HG03354 (cell line): ENCODE data around the gene TMPRSS5.
"Not testable (repeated sequence)": the region's sequence is repeated elsewhere in the genome, so short reads cannot be mapped to it uniquely, and the experiment has no call there.

Source experiments
- ATAC-seq: cut with Tn5 transposase; IDR thresholded peaks from one replicate; pipeline ENCODE4 v1.9.1; 2021; ENCODE audit warnings: mild to moderate bottlenecking; ENCODE audit not compliant: unreplicated experiment, poor library complexity, severe bottlenecking

Gene TMPRSS5

GRCh38 chr11:113705871-113706655 lies at the start of gene TMPRSS5:
TMPRSS5 (minus strand) TSS chr11:113706308; CDS start chr11:113706224, 84 bp downstream.
- no peak for ATAC-seq

DNA sequence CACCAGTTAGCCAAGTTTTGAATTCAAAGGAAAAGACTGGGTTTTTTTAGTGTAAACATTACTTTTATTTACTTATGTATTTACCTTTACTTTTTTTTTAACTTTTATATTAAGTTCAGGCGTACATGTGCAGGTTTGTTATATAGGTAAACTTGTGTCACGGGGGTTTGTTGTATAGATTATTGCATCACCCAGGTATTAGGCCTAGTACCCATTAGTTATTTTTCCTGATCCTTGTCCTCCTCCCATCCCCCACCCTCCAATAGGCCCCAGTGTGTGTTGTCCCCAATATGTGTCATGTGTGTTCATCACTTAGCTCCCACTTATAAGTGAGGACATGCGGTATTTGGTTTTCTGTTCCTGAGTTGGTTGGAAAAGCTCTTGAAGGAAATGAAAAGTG lies 46.8 kb upstream of the TMPRSS5 start:
- no peak for ATAC-seq

DNA sequence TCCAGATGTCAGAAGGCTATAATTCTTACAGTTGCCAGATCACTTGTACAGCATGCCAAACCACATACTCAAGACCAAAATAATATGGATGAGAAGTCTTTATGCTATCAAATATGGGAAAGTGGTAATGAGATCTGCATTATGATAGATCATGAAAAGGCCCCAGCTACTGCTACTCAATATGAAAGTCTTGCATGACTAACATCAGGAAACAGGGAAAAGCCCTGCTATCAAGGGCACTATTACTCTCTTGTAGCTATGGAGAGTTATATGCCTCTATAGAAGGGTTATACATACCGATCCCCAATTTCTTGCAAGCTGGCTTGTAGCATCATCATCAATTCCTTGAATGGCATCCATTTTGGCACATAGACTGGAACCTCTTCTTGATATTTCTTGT lies 30.2 kb upstream of the TMPRSS5 start:
- no peak for ATAC-seq

DNA sequence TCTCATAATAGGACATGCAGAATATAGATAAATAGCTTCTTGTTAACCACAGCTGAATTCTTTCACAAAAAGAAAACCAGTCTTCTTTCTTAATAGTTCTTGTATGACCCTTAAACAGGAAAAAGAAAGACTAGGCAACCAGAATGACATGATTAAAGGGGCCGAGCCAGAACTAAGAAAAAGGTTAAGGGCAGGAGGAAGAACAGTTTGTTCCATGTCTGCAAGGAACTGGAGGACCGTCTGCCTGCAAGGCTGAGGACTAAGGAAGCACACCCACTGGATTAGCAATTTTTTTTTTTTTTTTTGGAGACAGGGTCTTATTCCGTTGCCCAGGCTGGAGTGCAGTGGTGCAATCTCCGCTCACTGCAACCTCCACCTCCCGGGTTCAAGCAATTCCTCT lies 26.0 kb upstream of the TMPRSS5 start:
- ATAC-seq, result no peak

DNA sequence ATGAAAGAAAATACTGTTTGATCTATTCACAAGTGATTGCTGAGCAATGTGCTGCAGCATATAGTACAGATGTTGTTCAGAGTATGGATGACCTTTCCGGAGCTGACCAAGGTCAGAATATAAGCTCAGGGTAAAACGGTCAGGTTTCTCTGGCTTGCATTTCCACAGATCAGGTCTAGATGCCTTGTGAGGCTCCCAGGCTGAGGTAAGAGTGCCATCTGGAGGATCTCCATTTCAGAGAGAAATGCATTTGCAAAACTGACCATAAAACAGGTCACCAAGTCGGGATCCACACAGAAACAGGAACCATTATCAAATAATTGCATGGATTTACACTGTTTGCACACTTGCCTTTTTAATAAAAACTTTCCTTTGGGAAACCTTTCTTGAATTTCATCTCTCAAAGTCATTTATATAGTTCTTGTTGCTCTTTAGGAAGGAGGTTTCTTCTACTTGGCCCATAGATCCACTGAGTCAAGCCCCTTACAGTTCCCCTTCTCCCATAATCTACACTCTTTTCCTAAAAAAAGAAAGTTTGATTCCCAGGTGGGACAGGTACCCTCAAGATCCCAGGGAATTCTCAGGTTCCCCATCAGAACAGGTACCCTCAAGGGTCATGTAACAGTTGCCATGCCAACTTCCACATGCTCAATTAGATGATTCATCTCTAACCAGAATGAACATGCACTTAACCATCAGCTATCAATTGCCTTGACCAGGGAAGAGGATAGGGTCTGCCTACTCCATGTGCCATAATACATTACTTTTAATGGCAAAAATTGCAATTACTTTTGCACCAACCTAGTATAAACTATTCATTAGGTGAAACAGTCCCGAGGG lies 25.0 kb upstream of the TMPRSS5 start:
- no peak for ATAC-seq

- no peak for ATAC-seq
These were observed 23.3 kb upstream of the TMPRSS5 start for GRCh38 chr11:113729456-113729855.

DNA sequence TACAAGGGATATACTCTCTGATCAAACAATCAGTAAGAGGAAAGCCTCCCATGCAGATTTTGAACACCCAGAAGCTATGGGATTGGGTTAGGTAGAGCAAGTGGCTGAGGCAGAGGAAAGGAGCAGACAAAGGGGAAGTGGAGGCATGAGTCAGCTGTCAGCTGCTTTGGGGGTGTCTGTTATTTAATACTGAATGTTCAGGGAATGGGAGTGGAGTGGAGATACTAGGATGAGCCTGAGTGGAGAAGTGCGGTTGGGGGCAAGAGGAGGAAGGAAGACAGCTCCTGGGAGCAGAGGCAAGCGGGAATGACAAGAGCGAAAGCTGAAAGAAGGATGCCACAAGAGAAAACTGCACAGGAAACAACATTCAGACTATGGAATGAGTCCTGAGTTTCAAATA lies 22.7 kb upstream of the TMPRSS5 start:
- no peak for ATAC-seq

DNA sequence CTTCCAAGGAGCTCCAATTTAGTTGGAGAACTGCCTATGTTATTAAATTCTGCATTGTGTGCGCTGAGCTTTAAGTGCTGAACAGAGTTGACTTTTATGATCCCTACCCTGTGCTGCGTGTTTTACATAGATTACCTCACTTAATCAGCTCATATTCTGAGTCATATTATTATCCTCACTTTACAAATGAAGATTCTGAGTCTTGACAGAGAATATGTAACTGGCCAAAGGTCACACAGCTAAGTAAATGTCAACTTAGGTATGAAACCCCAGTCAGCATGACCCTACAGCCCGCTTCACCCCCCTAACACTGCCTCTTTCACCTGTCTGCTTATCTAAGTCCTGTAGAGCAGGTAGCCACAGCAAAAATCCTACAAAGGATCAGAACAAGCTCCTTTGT lies 19.8 kb upstream of the TMPRSS5 start:
- ATAC-seq, result no peak

- ATAC-seq, result no peak
These were observed 19.3 kb upstream of the TMPRSS5 start for GRCh38 chr11:113725407-113725806.

DNA sequence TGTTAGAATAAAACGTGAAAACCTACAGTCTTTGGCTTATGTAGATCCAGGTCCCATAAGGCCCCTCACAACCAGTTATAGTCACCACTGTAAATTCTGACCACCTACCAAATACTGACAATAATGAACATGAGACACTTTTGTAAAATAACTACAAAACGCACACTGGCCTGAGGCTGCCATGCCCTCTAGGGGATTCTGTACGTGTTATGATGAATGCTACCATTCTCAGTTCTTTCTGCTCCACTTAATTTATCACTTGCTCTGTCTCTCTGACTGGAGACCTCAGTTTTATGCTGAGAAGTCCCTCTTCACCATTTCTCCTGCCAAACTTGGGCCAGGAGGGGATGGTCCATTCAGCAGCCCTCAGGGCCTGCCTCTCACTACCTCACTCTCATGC lies 18.7 kb upstream of the TMPRSS5 start:
- ATAC-seq, result no peak

- ATAC-seq, result no peak
These were observed 17.7 kb upstream of the TMPRSS5 start for GRCh38 chr11:113723787-113724186.

- ATAC-seq, result no peak
These were observed 16.8 kb upstream of the TMPRSS5 start for GRCh38 chr11:113722934-113723333.

DNA sequence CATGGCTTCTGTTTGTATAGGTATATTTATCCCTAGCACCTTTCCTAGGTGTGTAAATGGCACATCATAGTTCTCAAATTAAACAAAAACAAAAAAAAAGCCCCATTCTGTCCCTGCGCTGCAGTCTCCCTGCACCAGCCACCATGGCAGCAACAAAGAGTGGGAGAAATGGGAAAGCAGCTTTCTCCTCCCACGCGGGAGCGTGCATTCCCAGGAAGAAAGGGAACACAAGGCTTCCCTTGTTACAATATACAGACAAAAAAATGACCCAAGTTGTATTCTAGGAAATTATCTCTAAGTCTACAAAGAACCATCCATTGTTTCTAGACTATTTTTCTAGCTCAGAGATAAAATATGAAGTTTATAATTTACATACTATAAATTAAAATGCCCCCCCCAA lies 16.1 kb upstream of the TMPRSS5 start:
- ATAC-seq, result no peak

GRCh38 chr11:113721462-113722066 lies 15.5 kb upstream of the TMPRSS5 start:
- ATAC-seq, result no peak

- ATAC-seq, result not testable (repeated sequence)
These were observed 14.4 kb upstream of the TMPRSS5 start for GRCh38 chr11:113720478-113720877.

DNA sequence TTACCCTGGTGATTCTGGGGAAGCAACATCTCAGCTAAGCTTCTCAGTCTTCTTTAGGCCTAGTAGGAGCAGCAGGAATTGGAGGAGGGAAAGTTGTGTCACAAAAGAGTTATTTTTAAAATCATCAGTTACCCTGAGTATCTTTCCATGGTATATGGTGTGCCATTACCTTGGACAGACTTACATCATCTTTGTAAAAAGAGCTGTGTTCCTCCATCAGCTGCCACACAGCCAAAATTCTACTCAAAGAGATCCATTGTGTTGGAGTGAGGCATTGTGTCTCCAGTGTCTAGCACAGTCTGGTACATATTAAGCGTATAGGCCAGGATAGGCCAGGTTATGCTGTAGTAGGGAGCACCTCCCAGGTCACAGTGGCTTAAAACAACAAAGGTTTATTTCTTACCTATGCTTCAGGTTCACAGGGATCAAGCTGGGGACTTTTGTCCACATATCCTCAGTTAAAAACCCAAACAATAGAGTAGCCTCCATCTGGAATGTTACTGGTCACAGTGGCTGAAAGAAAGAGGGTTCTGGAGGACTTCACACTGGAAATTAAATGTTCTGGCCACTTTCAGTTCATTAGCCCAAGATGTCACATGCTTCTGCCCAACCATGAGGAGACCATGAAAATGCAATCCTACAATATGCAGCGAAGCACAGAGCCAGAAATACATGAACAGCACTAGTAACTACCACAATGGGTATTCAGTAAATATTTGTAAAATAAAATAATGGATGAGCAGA lies 9.9 kb upstream of the TMPRSS5 start:
- ATAC-seq, result no peak

DNA sequence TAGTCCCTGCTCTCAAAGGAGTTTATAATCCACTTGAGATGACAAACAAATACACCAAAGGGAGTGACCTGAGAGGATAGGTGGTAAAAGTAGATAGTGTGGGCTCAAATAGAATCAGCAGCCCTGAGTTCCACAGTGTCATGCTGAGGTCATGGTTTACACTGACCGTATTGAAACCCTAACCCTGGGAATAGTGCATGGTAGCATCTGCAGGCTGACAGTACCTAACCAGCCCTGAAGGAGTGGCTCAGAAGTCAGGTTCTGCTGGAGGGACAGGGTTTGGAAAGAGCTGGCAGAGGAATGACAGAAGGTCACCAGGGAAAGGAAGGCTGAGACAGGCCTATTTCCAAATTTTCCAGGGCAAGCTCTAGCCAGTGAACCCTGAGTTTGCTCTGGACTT lies 9.2 kb upstream of the TMPRSS5 start:
- no peak for ATAC-seq

DNA sequence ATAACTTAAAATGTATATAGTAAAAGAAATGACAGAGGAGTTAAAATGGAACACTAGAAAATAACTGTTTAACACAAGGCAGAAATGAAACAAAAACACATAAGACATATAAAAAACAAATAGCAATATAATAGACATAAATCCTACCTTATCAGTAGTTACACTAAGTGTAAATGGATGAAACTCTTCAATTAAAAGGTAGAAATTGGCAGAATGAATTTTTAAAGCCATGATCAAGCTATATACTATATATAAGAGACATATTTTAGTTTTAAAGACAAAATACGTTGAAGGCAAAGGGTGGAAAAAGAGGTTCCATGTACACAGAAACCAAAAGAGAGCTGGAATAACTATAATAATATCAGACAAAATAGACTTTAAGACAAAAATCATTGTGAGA lies 4.9 kb upstream of the TMPRSS5 start:
- no peak for ATAC-seq

- ATAC-seq, result not testable (repeated sequence)
These were observed 2.6 kb downstream of the TMPRSS5 start for GRCh38 chr11:113703551-113703950.

GRCh38 chr11:113701491-113701890 lies 4.6 kb downstream of the TMPRSS5 start:
- ATAC-seq, result no peak
